HuH-7.5 (cell line): ENCODE data around the gene ABCB6.

Experiments used
- DNase-seq: peaks from one replicate; pipeline ENCODE4 v3.0.0; 2011; ENCODE audit warnings: low spot score

The ABCB6 gene

GRCh38 chr2:219184121-219184520 is 34.6 kb downstream of the ABCB6 start:
- no peak for DNase-seq

- DNase-seq, result no peak
Measured at GRCh38 chr2:219183151-219183772, 35.5 kb downstream of the ABCB6 start.

GRCh38 chr2:219182331-219183150 is 36.2 kb downstream of the ABCB6 start:
- DNase-seq, result no peak

GRCh38 chr2:219181531-219181930 is 37.2 kb downstream of the ABCB6 start:
- DNase-seq, result no peak

GRCh38 chr2:219180961-219181360 is 37.8 kb downstream of the ABCB6 start:
- no peak for DNase-seq

GRCh38 chr2:219179601-219180465 is 38.9 kb downstream of the ABCB6 start:
- DNase-seq, result no peak

- peak; percentile 54 for DNase-seq
Measured at GRCh38 chr2:219178377-219179175, 40.2 kb downstream of the ABCB6 start.

GRCh38 chr2:219177552-219178376 is 41.0 kb downstream of the ABCB6 start, which contains the start of gene RETREG2:
Gene RETREG2, plus strand, starts transcription at chr2:219178275. Its CDS starts 78 bp downstream, at chr2:219178353.
- DNase-seq, result peak; percentile 95

- peak; percentile 78 for DNase-seq
Measured at GRCh38 chr2:219176818-219177551, 41.8 kb downstream of the ABCB6 start, which contains the start of gene CNPPD1. Gene CNPPD1, minus strand, starts transcription at chr2:219176925. Its CDS starts 97 bp downstream, at chr2:219176828.

- DNase-seq, result no peak
Measured at GRCh38 chr2:219175928-219176817, 42.6 kb downstream of the ABCB6 start.

GRCh38 chr2:219175486-219175885 is 43.3 kb downstream of the ABCB6 start:
- DNase-seq, result no peak

GRCh38 chr2:219174801-219175200 is 44.0 kb downstream of the ABCB6 start:
- DNase-seq, result no peak

GRCh38 chr2:219174146-219174545 is 44.6 kb downstream of the ABCB6 start:
- DNase-seq, result no peak

- DNase-seq, result no peak
Measured at GRCh38 chr2:219173176-219173575, 45.6 kb downstream of the ABCB6 start.

GRCh38 chr2:219172231-219173154 is 46.3 kb downstream of the ABCB6 start:
- no peak for DNase-seq

- peak; percentile 70 for DNase-seq
Measured at GRCh38 chr2:219171231-219171651, 47.5 kb downstream of the ABCB6 start.

GRCh38 chr2:219169930-219170654 is 48.7 kb downstream of the ABCB6 start, which contains the start of gene SLC23A3:
Gene SLC23A3, minus strand, starts transcription at chr2:219170029. Its CDS starts 45 bp downstream, at chr2:219169984.
- DNase-seq, result no peak
